HepG2 (cell line): Measurements from ENCODE around the gene PHTF1. TPM values are rescaled to one million over a fixed set of nuclear protein-coding genes. Genes with fewer than 3 reads are reported as not detected.

Experiments used
- ETV5 ChIP-seq: IDR thresholded peaks from 2 replicates; pipeline ENCODE4 v1.6.1; 2018; ENCODE audit warnings: missing biosample characterization, missing genetic modification reagents, inconsistent platforms, borderline replicate concordance
- IRF2 ChIP-seq: IDR thresholded peaks from 2 replicates; pipeline ENCODE4 v1.6.1; 2018; ENCODE audit warnings: missing genetic modification reagents, missing compliant biosample characterization
- NFKB2 ChIP-seq: sonication (generic); formaldehyde crosslinking; IDR thresholded peaks from 2 replicates; pipeline ENCODE4 v1.4.0; 2020; ENCODE audit warnings: missing genetic modification reagents, borderline replicate concordance
- NR1H2 ChIP-seq: sonication (generic); formaldehyde crosslinking; IDR thresholded peaks from 2 replicates; pipeline ENCODE4 v1.8.1; 2022; ENCODE audit warnings: low read depth, missing genetic modification reagents, borderline replicate concordance
- NRL ChIP-seq: sonication (generic); formaldehyde crosslinking; IDR thresholded peaks from 2 replicates; pipeline ENCODE4 v1.5.0; 2020; ENCODE audit warnings: missing genetic modification reagents, mild to moderate bottlenecking, moderate library complexity, borderline replicate concordance
- RELA ChIP-seq: sonication (generic); formaldehyde crosslinking; IDR thresholded peaks from 2 replicates; pipeline ENCODE4 v1.4.0; 2020; ENCODE audit warnings: missing genetic modification reagents
- SMAD9 ChIP-seq: sonication (generic); formaldehyde crosslinking; IDR thresholded peaks from 2 replicates; pipeline ENCODE4 v1.5.1; 2020; ENCODE audit warnings: mild to moderate bottlenecking, missing genetic modification reagents
- ZMYM4 ChIP-seq: sonication (generic); formaldehyde crosslinking; IDR thresholded peaks from 2 replicates; pipeline ENCODE4 v1.8.1; 2023; ENCODE audit warnings: mild to moderate bottlenecking, missing genetic modification reagents
- ZNF260 ChIP-seq: sonication (generic); formaldehyde crosslinking; IDR thresholded peaks from 2 replicates; pipeline ENCODE4 v1.4.0; 2020; ENCODE audit warnings: missing genetic modification reagents, low read depth, mild to moderate bottlenecking, borderline replicate concordance
- ZNF550 ChIP-seq: sonication (generic); formaldehyde crosslinking; IDR thresholded peaks from 2 replicates; pipeline ENCODE4 v1.4.0; 2020; ENCODE audit warnings: mild to moderate bottlenecking, missing genetic modification reagents, borderline replicate concordance
- ZNF598 ChIP-seq: sonication (generic); formaldehyde crosslinking; IDR thresholded peaks from 2 replicates; pipeline ENCODE4 v1.5.1; 2020; ENCODE audit warnings: mild to moderate bottlenecking, missing genetic modification reagents, borderline replicate concordance
- polyA plus RNA-seq, 8 experiments: library from polyadenylated mRNA; depleted of rRNA in 3 of 8; stranded (reverse) in 7 of 8; unstranded in 1 of 8; fragments of >200 nt; fragmentation: Illumina TruSeq in 4 of 8; extraction: Trizol in 4 of 8; gene quantifications; 2 replicates each; pipeline versions ENCODE4 v1.2.1 to v1.2.3, GENCODE V29; 2011 to 2016; ENCODE audit warnings: low read depth in 4 of 8, missing spikeins in 1 of 8, mixed read lengths in 1 of 8; ENCODE audit not compliant: insufficient read depth in 1 of 8
- total RNA-seq, 5 experiments: library from RNA; depleted of rRNA; stranded (reverse); fragments of >200 nt; fragmentation: Illumina TruSeq; extraction: Trizol; gene quantifications; 2 replicates each; pipeline ENCODE4 v1.2.3, GENCODE V29; 2016; ENCODE audit warnings: low read depth in 1 of 5
- TF ChIP-seq, protein P1 (sequence below): IDR thresholded peaks from 2 replicates; pipeline ENCODE4 v1.4.0; 2020; ENCODE audit warnings: mild to moderate bottlenecking, missing genetic modification reagents
- TF ChIP-seq, protein P2 (sequence below): sonication (generic); formaldehyde crosslinking; IDR thresholded peaks from 2 replicates; pipeline ENCODE4 v1.5.0; 2020; ENCODE audit warnings: mild to moderate bottlenecking, missing genetic modification reagents, borderline replicate concordance
- TF ChIP-seq, protein P3 (sequence below): sonication (generic); IDR thresholded peaks from 2 replicates; pipeline ENCODE4 v1.6.1; 2016; ENCODE audit warnings: low read depth, borderline replicate concordance

PHTF1 gene
- total and polyA plus RNA-seq, 2 of the 13 experiments (the other 11 are each of a cell fraction or from before 2014, with no cell fraction given): 5.0 to 19.7 TPM

DNA sequence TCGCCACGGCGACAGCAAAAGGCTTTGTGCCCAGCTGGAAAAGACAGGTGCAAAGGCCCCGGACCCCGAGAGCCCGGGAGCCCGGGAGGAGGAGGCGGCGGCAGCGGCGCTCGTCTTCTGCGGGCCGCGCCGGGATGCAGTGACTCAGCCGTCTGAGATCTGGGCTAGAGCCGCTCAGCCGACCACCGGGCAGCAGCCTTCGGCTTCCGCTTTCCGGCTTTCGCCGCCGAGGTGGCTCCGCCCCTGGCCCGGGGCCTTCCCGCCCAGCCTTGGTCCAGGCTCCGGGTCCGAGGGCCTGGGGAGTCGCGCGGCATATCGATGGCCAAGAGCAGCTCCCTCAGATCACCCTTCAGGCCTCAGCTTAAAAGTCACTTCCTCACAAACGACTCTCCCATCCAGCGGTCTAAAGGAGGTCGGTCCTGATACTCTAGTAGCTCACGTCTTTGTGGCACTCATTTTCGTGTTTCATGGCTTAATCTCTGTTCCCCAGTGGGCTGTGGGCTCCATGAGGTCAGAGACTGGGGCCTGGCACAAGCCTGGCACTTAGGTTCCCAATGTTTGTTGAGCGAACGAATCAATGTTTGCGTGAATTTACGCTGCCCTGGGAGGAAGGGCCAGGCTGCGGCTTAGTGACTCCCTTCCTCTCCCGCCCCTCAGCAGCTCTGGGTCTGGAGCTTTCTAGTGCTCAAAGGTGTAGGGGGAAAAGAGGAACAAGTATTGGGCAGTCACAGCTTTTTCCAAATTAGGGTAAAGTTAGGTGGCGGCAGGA is at the start of gene PHTF1 (continued):
- peak; percentile 59; the same call in 1 of the 2 replicates for TF ChIP-seq NRL
- TF ChIP-seq ETV5: peak; percentile 24; the same call in 1 of the 2 replicates
- TF ChIP-seq, protein P1, sequence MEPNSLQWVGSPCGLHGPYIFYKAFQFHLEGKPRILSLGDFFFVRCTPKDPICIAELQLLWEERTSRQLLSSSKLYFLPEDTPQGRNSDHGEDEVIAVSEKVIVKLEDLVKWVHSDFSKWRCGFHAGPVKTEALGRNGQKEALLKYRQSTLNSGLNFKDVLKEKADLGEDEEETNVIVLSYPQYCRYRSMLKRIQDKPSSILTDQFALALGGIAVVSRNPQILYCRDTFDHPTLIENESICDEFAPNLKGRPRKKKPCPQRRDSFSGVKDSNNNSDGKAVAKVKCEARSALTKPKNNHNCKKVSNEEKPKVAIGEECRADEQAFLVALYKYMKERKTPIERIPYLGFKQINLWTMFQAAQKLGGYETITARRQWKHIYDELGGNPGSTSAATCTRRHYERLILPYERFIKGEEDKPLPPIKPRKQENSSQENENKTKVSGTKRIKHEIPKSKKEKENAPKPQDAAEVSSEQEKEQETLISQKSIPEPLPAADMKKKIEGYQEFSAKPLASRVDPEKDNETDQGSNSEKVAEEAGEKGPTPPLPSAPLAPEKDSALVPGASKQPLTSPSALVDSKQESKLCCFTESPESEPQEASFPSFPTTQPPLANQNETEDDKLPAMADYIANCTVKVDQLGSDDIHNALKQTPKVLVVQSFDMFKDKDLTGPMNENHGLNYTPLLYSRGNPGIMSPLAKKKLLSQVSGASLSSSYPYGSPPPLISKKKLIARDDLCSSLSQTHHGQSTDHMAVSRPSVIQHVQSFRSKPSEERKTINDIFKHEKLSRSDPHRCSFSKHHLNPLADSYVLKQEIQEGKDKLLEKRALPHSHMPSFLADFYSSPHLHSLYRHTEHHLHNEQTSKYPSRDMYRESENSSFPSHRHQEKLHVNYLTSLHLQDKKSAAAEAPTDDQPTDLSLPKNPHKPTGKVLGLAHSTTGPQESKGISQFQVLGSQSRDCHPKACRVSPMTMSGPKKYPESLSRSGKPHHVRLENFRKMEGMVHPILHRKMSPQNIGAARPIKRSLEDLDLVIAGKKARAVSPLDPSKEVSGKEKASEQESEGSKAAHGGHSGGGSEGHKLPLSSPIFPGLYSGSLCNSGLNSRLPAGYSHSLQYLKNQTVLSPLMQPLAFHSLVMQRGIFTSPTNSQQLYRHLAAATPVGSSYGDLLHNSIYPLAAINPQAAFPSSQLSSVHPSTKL: peak; percentile 32; the same call in 1 of the 2 replicates
- peak; percentile 60; the same call in 1 of the 2 replicates for TF ChIP-seq NFKB2 (CRISPR knock-in tag)
- TF ChIP-seq SMAD9 (CRISPR knock-in tag): no peak
- no peak for TF ChIP-seq ZNF550 (CRISPR knock-in tag)
- TF ChIP-seq RELA (CRISPR knock-in tag): no peak
- TF ChIP-seq, protein P2, sequence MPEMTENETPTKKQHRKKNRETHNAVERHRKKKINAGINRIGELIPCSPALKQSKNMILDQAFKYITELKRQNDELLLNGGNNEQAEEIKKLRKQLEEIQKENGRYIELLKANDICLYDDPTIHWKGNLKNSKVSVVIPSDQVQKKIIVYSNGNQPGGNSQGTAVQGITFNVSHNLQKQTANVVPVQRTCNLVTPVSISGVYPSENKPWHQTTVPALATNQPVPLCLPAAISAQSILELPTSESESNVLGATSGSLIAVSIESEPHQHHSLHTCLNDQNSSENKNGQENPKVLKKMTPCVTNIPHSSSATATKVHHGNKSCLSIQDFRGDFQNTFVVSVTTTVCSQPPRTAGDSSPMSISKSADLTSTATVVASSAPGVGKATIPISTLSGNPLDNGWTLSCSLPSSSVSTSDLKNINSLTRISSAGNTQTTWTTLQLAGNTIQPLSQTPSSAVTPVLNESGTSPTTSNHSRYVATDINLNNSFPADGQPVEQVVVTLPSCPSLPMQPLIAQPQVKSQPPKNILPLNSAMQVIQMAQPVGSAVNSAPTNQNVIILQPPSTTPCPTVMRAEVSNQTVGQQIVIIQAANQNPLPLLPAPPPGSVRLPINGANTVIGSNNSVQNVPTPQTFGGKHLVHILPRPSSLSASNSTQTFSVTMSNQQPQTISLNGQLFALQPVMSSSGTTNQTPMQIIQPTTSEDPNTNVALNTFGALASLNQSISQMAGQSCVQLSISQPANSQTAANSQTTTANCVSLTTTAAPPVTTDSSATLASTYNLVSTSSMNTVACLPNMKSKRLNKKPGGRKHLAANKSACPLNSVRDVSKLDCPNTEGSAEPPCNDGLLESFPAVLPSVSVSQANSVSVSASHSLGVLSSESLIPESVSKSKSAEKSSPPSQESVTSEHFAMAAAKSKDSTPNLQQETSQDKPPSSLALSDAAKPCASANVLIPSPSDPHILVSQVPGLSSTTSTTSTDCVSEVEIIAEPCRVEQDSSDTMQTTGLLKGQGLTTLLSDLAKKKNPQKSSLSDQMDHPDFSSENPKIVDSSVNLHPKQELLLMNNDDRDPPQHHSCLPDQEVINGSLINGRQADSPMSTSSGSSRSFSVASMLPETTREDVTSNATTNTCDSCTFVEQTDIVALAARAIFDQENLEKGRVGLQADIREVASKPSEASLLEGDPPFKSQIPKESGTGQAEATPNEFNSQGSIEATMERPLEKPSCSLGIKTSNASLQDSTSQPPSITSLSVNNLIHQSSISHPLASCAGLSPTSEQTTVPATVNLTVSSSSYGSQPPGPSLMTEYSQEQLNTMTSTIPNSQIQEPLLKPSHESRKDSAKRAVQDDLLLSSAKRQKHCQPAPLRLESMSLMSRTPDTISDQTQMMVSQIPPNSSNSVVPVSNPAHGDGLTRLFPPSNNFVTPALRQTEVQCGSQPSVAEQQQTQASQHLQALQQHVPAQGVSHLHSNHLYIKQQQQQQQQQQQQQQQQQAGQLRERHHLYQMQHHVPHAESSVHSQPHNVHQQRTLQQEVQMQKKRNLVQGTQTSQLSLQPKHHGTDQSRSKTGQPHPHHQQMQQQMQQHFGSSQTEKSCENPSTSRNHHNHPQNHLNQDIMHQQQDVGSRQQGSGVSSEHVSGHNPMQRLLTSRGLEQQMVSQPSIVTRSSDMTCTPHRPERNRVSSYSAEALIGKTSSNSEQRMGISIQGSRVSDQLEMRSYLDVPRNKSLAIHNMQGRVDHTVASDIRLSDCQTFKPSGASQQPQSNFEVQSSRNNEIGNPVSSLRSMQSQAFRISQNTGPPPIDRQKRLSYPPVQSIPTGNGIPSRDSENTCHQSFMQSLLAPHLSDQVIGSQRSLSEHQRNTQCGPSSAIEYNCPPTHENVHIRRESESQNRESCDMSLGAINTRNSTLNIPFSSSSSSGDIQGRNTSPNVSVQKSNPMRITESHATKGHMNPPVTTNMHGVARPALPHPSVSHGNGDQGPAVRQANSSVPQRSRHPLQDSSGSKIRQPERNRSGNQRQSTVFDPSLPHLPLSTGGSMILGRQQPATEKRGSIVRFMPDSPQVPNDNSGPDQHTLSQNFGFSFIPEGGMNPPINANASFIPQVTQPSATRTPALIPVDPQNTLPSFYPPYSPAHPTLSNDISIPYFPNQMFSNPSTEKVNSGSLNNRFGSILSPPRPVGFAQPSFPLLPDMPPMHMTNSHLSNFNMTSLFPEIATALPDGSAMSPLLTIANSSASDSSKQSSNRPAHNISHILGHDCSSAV (CRISPR knock-in tag): no peak
- peak; percentile 25; the same call in 1 of the 2 replicates for TF ChIP-seq ZMYM4
- TF ChIP-seq IRF2 (CRISPR knock-in tag): no peak
- TF ChIP-seq ZNF260 (CRISPR knock-in tag): no peak
- no peak for TF ChIP-seq ZNF598
- TF ChIP-seq NR1H2: no peak
- TF ChIP-seq, protein P3, sequence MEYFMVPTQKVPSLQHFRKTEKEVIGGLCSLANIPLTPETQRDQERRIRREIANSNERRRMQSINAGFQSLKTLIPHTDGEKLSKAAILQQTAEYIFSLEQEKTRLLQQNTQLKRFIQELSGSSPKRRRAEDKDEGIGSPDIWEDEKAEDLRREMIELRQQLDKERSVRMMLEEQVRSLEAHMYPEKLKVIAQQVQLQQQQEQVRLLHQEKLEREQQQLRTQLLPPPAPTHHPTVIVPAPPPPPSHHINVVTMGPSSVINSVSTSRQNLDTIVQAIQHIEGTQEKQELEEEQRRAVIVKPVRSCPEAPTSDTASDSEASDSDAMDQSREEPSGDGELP: no peak
